Stimulated activated CD8-positive, alpha-beta memory T cell treated with anti-CD3 and anti-CD28 coated beads, Interleukin-7, amount 100 ng/mL, for 4 hours (primary cell): ENCODE data around the gene GOLGA1.

Experiments
- DNase-seq, 2 donors: peaks; one replicate each; pipeline ENCODE4 v3.0.0-alpha.2; 2020; ENCODE audit warnings: low read depth in 2 of 2

The GOLGA1 gene

DNA sequence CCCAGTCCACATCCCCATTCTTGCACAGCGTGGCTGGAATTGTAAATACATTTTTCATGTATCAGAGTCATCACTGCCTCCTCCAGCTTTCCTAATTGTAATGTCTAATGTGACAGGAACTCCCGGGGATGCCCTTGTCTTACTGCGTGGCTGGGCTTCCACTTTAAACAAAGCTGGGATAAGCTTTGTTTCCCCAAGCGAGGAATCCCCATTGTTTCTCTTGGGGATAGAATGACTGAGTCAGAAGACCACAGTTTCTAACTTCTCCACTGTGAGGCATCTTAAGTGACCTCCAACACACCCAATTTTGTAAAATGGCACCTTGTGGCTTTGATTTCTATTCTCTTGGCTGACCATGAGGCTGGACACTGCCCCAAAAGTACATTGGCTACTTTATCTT lies 56.5 kb downstream of the GOLGA1 start:
- no peak for DNase-seq

DNA sequence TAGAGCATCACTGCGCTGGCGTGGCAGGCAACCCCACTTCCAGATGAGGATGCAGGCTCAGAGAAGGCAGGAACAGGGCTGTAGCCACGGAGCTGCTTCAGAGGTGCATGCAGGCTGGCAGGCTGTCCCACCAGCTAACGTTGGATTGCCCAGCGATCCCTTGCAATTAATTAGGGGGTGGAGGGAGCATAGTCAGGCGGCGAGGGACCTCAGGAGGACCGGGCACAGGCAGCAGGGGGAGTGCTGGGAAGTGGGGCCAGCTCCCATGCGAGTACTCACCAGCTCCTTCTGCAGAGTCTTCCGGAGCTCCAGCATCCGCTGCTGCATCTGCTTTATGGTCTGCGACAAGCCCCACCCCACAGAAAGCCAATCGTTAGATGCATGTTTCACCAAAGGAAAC lies 58.7 kb downstream of the GOLGA1 start:
- DNase-seq, result no peak

DNA sequence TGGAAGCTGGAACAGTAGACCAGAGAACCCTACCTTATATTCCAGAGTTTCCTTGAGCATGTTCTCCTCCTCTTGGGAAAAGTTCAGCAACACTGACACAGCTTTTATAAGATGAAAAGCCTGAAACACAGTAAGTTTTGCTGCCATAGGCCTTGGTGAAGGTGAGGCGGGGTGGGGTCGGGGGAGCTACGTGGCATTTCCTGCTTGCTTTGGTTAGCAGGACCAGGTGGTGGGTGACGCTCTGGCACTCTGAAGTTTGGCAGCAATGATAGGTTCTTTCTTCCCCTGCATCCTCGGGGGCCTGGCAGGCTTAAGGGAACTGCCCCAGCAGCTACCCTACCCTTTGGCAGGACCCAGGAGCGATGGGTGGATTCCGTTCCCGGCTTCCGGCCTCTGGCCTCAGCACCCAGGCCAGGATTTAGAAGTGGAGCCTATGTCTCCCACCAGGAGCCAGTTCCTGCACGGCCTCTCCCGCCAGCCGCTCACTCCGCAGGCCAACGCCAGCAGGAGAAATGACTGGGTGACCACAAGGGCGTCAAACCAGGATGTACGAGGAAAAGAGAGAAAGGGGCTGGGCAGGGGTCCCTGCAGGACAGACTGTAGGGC lies 59.6 kb downstream of the GOLGA1 start:
- no peak for DNase-seq

DNA sequence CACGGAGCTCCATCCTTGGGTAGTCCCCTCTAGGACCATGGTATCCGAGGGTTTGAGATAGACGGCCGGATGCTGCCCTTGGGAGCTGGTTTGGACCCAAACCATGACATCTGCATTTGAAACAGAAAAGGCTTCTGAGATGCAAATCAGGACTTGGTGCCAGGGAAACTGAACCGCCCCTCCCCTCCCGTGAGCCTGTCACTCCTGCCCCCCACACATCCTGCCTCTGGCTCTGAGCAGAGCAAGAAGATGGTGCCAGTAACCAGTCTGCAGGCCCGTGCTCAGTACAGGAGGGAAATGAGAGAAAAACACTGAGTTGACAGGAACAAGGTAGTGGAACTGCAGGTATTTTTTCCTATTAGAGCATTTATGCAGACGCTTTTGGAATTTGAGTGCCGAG lies 60.4 kb downstream of the GOLGA1 start:
- DNase-seq, result no peak

DNA sequence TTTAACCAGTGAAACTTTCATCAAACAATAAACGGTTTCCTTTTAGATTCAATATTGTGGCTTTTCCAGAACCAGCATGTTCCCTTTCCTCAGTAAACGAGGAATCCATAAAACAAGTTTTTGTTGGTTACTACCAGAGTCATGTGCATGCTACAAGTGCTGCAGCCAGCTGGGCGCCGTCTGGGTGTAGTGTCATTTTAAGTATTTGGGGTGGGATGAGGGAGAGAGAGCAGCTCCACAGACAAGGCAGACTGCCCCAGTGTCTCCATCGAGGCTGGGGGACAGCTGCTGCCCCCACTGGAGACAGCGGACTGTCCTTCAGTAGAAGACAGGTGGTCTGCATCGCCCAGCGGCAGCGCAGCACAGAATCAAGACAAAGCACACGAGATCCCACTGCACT lies 61.7 kb downstream of the GOLGA1 start:
- DNase-seq, result no peak

DNA sequence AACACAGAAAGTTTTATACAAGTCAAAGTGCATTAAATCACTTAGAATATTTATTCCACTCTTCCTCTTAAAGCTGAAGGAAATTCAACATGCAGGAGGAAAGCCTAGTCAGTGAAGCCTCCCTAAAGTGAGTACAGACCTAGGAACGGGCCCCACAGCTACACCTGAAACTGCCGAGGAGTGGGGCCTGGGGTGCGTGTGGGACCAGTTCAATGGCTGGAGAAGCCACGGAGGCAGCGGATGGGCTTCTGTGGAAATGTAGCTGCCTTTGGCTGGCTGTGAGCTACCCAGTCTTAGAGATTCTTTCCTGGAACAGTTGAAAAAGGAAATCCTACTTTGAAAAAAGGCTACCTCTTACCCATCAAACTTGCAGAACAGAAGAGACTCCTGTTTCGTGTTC lies 62.4 kb downstream of the GOLGA1 start:
- DNase-seq, result no peak

DNA sequence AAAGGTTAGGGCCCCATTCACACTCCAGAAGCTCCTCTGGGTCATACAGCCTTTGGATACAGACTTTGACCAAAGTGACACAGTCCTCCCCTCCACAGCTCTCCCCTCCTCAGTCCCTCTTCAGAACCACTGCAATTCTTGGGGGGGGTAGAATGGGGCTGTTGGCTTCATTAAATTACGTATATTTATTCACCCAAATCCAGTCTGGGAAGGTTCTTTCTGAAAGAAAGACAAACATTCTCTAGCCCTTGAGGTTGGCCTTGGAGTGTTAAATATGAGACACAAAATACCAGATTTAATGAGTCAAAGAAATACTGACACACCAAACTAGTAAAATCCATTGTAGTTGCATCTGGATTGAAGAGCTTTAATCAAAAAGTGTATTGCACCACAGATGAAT lies 62.9 kb downstream of the GOLGA1 start:
- DNase-seq, result no peak

DNA sequence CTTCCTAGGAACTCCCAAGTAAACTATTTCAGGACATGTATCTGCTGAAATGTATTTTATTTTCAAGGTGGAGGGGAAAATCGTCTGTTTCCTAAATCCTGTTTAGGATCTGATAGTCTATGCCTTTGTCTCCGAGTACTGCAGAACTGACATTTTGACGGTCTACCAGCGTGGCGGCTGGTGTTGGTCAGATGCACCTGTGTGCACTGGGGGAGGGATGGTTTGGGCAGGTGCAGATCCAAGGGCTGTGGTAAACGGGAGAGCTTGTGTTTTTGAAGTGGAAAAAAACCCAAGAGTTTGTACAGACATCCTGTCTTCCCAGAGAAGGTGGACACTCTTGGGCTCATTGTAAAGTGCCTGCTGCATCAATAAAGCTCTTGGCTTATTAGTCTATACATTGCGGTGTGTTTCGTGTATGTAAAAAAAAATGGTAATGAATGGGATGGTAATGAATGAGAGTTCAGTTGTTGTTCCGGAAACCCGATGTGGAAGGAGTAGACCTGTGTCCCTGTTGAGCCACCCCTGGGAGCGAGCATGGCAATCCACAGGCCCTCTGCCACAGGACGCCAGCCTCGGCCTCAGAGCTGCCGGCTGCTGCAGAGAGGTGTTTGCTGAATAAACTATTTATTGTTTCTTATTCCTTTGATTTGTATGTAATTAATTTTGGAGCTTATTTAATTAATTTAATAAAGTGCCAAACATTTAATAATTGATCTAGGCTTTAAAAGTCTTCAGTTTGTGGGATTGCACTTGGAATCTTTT lies 63.7 kb downstream of the GOLGA1 start:
- DNase-seq, result no peak

DNA sequence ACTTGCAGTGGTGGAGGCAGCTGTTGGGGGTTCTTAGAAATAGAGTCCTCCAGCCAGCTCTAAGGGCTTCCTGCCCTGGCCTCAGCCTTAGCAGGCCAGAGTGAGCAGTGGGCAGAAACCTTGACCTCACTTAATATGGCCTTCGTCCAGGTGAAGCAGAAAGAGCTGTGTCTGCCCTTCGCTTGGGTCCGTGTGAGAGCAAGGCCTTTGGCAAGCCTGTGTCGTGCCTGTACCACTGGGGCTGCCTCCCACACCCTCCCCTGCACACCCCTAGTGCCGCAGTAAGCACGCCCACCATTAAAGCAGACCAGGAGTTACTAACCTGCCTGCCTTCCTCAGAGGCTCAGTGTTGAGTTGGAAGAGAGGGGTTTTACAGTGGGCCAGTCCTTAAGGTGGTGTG lies 65.4 kb downstream of the GOLGA1 start:
- DNase-seq, result no peak

DNA sequence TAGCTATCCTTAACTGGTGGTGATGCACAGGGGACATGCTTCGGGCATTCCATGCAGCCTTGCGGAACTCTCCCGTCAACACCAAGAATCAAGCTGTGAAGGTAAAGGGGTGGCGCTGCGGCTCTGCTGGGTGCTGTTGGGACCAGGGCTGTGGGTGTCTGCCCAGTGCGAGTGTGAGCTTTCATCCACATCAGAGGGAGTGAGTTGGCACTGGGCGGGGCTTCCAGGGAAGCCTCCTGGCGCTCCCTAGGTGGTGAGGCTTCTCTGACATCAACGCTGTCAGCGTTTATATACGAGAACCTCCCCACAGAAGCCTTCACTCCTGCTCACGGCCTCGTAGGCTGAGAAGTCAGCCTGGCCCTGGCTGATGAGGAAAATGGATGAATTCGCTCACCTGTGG lies 67.2 kb downstream of the GOLGA1 start:
- DNase-seq, result peak in 1 of 2 donors; percentile 43

DNA sequence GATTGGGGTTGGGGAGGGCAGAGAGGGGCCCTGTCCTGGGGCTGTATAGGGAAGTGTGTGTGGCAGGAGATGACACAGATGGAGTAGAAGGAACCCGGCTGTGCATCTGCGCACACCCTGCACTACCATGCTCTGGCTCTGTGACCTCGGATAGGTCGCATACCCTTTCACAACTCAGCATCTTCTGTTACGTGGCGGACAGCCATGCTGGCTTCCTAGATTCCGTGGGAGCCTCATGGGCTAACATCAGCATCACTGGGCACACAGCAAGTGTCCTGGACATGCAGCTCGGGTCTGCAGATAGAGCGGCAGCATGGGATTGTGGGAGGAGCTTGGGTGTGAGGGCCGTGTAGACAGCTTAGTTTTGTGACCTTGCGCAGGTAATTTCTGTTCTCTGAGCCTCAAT lies 69.7 kb downstream of the GOLGA1 start:
- DNase-seq, result no peak

DNA sequence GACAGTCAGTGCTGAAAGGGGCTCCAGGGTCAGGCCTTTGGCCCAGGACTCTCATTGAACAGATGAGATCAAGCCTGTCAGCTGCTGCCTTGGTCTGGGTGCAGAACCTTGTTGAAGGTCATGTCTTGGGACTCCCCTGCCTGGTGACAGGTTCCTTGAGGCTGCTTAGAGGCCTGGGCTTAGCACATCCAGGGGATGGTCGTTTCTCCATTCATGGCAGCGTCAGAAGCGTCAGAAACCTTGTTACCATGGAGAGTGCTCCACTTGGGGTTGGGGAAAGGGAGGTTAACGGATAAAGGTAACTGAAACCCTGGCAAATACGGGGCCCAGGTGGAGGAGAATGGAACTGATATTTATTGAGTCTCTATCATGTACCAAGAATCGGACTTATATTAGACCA lies 70.2 kb downstream of the GOLGA1 start:
- no peak for DNase-seq

DNA sequence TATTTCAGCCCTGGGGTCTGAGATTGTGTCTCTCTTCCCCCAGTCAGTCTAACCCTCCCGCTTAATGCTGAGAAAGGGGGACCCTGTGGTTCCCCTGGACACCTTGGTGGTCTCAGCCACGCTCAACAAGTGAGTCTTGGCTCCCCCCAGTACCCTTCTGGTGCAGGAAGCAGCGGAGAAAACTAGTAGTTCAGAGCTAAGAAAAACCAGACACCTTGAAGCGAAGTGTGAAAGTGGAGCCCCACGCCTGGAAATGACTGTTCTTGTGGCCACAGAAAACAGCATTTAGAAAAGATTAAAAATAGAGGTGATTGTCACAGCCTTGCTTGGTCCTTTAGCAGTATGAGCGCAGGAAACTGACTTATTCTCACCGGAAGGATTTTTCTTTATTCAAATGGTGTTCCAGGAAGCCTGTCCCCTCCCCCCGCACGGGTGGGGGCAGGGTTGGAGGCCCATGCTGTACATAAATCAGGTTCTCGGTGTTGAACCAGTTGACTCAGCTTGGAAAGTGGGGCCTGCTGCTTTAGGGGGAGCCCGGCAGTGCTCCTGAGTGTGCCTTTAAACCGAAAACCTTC lies 70.8 kb downstream of the GOLGA1 start:
- peak; percentile 86 to 91 for DNase-seq

DNA sequence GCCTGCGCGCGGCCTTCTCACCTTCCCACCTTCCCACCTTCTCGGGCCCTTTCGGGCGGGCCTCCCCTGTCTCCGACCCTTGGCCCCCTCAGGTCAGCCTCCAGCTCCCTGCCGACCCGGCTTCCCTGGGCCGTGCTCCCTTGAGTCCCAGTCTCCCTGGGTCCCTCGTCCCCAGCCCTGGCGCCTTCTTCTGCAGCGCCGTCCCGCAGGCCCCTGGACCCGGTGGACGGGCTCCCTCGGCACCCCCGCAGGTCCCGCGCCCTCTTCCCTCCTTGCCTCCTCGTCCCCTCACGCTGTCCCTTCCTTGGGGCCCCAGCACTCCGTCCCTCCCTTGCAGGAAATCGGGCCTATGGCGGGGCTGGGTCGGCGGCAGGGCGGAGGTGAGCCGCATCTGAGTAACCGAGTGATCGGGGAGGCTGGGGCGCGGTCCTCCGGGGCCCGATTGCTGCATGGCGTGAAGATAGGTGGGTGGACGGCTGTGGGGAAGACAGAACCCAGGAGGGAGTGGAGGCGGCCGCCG lies 71.4 kb downstream of the GOLGA1 start:
- DNase-seq, result peak in 1 of 2 donors; percentile 33

DNA sequence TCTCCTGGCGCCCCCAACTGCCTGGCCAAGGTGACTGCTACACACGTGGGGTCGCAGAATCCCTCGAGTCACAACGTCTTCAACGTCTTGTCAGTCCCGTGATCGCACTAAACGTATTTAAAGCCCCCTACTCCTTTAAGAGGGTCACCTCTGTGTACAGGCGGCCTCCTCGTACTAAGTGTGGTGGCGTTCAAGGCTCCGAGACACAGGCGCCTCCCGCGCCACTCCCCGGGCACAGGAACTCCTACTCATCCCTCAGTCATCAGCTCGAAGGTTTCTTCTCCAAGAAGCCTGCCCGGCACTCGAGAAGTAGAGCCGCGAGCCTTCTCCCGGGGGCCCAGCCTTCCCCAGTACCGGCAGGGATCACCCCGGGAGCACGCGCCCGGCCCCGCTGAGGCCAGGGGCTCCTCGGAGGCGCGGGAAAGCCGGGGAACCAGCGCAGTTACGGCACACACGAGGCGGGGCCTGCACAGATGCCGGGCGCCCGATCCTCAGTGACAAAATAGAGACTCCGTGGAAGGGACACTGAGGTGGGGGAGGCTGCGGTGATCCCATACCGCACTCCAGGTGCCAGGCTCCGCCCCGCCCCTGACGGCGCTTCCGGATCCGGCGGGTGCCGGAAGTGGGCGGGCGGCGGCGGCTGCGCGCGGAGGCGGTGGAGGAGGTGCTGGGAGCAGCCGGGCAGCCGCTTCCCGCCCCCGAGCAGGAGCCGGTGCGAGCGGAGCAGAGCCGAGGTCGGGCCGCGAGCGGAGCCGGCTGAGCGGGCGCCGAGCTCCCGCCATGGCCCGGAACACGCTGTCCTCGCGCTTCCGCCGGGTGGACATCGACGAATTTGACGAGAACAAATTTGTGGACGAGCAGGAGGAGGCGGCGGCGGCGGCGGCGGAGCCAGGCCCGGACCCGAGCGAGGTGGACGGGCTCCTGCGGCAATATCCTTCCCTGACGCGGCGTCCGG lies 72.1 kb downstream of the GOLGA1 start:
- peak; percentile 83 to 92 for DNase-seq

DNA sequence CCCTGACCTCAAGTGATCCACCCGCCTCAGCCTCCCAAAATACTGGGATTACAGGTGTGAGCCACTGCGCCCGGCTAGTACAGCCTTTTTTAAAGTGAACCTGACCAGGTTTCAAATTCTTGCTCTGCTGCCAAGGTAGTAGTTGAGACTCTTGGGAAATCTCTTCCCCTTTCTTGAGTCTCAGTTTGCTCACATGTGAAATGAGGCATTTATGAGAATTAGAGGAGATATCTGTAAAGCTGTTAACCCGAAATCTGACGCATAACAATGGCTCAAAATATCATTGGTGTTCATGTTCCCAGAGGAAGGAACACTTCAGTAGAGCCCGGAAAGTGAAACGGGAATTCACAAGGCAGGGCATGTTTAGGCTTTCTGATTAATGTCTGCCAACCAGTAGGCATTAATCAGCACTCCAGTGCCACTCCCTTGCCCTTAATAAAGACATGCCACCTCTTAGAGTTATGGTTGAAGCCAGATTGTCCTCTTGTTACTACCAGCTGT lies 77.5 kb downstream of the GOLGA1 start:
- DNase-seq, result no peak

DNA sequence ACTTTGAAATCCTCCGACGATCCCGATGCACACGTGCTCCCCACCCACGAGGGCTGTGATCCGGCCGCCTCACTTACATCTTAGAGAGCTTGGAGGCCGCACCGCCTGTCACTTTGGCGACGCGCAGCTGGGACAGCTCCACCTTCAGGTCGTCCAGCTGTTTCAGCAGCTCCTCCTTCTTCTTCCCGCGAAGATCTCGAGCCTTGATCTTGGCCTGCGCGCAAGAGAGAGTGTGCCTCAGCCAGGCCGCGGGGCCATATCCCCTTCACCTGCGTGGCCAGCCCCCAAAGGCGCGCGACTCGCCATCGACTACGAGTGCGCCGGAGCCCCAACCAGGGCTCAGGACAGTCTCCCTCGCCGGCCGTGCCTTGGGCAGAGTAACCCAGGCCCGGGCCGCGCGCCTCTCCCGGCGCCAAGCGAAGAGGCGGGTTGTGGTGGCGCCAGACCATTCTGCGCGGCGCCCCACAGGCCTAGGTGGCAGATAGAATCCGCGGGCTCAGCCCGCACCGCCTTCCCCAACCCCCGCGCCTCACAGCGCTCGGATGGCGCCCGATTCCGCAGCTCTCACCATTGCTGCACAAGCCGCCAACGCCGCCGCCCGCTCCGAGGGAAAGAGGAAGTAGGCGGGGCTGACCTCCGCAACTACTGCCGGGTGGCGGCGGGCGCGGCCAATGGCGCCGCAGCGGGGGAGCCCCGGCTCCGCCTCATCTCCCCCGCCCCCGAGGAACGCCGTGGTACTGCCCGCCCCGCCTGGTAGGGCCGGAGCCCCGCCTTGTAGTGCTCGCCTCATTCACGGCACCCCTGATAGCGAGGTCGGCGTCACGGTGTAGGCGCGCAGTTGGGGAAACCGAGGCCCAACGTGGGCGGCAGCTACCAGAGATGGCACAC lies 79.3 kb downstream of the GOLGA1 start, which contains the start of the genes ARPC5L and RPL35:
Gene ARPC5L, plus strand, starts transcription at position 789 of the 888 bp plus-strand sequence. CDS start 7,161 bp downstream, outside the sequence.
Gene RPL35, minus strand, starts transcription at position 616 of the 888 bp plus-strand sequence. Its CDS starts 45 bp downstream, at position 571.
- peak; percentile 92 to 95 for DNase-seq

DNA sequence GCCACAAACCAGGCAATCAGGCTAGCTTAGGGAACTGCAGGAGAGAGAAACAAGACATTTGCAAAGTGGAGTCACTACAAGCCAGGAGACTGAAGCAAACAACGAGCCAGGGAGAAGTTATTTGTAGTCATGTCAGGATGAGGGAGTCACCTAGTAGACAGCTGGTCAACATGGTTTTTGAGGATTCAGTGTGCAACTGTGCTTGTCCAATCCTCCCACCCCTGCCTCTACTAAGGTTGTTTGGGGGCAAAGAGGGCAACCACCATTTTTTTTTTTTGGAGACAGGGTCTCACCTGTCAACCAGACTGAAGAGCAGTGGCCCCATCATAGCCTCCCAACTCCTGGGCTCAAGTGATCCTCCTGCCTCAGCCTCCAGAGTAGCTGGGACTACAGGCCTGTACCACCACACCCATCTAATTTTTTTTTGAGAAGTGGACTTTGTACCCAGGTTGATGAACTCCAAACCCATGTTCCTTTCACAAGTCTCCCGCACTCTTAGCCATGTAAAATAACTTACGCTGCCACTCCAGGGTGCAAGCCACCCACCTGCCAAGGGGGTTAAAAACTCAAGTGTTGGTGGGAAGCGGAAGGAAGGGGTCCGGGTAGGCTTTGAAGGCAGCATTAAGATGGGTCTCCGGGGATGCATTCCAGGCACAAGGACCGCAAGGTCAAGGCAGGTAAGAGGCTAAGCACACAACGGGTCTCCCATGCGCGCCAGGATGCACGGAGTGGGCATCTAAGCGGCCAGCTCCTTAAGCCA lies 80.1 kb downstream of the GOLGA1 start:
- DNase-seq, result no peak

DNA sequence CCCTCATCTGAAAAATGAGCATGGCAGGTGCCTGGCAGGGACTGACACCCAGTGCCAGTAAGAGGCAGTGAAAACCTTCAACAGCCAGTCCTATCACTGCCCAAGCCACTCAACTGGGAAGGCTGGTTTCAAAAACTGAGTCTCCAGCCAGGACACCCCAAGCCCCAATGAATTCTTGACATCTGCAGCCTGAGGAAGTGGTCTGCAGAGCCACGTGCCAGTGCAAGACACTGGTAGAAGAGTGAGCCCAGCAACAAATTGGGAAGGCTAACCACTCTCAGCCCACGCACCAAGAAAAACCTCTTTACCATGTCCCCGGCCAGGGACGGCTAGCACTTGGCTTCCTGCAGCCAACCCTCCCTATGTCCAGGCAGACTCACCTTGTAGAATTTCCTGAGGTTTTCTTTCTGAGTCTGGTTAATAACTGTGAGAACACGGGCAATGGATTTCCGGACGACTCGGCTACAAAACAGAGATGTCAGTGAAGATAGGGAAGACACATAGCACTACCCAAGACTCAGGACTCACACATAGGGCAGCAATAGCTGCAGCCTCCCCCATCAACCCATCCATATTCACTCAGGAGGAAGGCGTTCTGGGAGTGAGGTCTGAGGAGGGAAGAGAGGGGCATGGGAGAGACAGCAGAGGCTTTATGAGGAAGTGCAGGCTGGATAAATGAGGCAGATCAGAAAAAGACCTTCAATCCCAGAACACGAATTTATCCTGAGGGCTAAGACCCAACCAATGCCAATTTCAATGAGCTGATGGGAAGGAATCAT lies 80.9 kb downstream of the GOLGA1 start:
- no peak for DNase-seq
